ENCODE measurements around the gene SLC26A6.
A peak's percentile ranks its signal among the peaks of the same experiment; 100 is the strongest.

- no peak for TF ChIP-seq EP300 (IDR thresholded peaks at IDR 0.05)
- TF ChIP-seq CTCF (IDR thresholded peaks at IDR 0.05): peak; percentile 63 to 90 (median 71)
- no peak for TF ChIP-seq POLR2A (IDR thresholded peaks at IDR 0.05)
These were observed 21.0 kb upstream of the SLC26A6 start for GRCh38 chr3:48656061-48656840.

All from ovary (tissue), 3 donors.